A549 (cell line): ENCODE measurements around the gene TSSK3. TPM values are rescaled to one million over a fixed set of nuclear protein-coding genes. Genes with fewer than 3 reads are reported as not detected.

Experiments used
- ATAC-seq, 2 experiments: fragments of 200-7000 bp in 1 of 2; fragments of >200 bp in 1 of 2; cut with Nextera tagmentation in 1 of 2; cut with Tn5 transposase in 1 of 2; 3 replicates each; pipeline versions ENCODE4 v1.8.0 to v1.9.1; 2018 to 2020; ENCODE audit warnings: mild to moderate bottlenecking in 1 of 2, moderate library complexity in 1 of 2
- CTCF ChIA-PET: fragments of 300-600 bp; sonication (Branson Sonifier 250); formaldehyde crosslinking; extraction: SDS; loops from one replicate; lab custom pipeline; 2021; ENCODE audit warnings: antibody characterized with exemption, inconsistent platforms; lab: Yijun Ruan, JAX
- POLR2A ChIA-PET: fragments of 350-600 bp; formaldehyde crosslinking; extraction: SDS; loops from one replicate; lab custom pipeline; 2021; ENCODE audit warnings: antibody characterized with exemption, inconsistent platforms; lab: Yijun Ruan, JAX
- DNase-seq, 2 experiments: peaks; one replicate each; pipeline versions ENCODE4 v3.0.0 to v3.0.0-alpha.2; 2011 to 2016; ENCODE audit warnings: low read depth in 1 of 2, low spot score in 1 of 2
- FAIRE-seq: peaks from 2 replicates; lab custom pipeline; 2011; peaks lifted over from hg19 to GRCh38; lab: Jason Lieb, UNC
- H3K27ac ChIP-seq, 2 experiments: fragments of >200 bp; sonication (Bioruptor Twin); formaldehyde crosslinking; 3 replicates each; pipeline ENCODE4 v1.5.1; 2016 to 2017
- H3K4me1 ChIP-seq: fragments of >200 bp; sonication (Bioruptor Twin); formaldehyde crosslinking; 3 replicates; pipeline ENCODE4 v1.6.1; 2016
- H3K4me2 ChIP-seq: fragments of >200 bp; sonication (Bioruptor Twin); formaldehyde crosslinking; 3 replicates; pipeline ENCODE4 v1.6.1; 2016
- H3K4me3 ChIP-seq: fragments of >200 bp; sonication (Bioruptor Twin); formaldehyde crosslinking; 3 replicates; pipeline ENCODE4 v1.5.1; 2016
- H3K9me3 ChIP-seq: fragments of >200 bp; sonication (Bioruptor Twin); formaldehyde crosslinking; 3 replicates; pipeline ENCODE4 v1.6.1; 2016
- BCL3 ChIP-seq: fragments of >200 bp; sonication (Bioruptor Twin); formaldehyde crosslinking; IDR thresholded peaks from 3 replicates; pipeline ENCODE4 v1.6.1; 2016
- BHLHE40 ChIP-seq: IDR thresholded peaks from 2 replicates; pipeline ENCODE4 v1.6.1; 2012; ENCODE audit warnings: low read depth, low read length, inconsistent platforms
- CHD2 ChIP-seq: fragments of 150-350 bp; IDR thresholded peaks from 2 replicates; pipeline ENCODE4 v1.6.1; 2014; ENCODE audit warnings: low read length; ENCODE audit not compliant: partially characterized antibody
- ESRRA ChIP-seq: fragments of 150-350 bp; IDR thresholded peaks from 2 replicates; pipeline ENCODE4 v1.6.1; 2014; ENCODE audit warnings: mild to moderate bottlenecking, low read length, borderline replicate concordance
- FOSB ChIP-seq: fragments of 250-450 bp; sonication (Bioruptor Pico); IDR thresholded peaks from 2 replicates; pipeline ENCODE4 v1.5.0; 2020; ENCODE audit warnings: mild to moderate bottlenecking, moderate library complexity
- FOSL2 ChIP-seq, 2 experiments: fragments of 450-650 bp in 1 of 2; fragments of >200 bp in 1 of 2; sonication (Bioruptor Twin) in 1 of 2; formaldehyde crosslinking; IDR thresholded peaks; 2 replicates each; pipeline versions ENCODE4 v1.5.0 to v1.6.1; 2016 to 2020; ENCODE audit warnings: mild to moderate bottlenecking in 1 of 2, moderate library complexity in 1 of 2
- HMGXB4 ChIP-seq: fragments of 250-450 bp; sonication (Bioruptor Pico); IDR thresholded peaks from 2 replicates; pipeline ENCODE4 v1.5.0; 2021; ENCODE audit warnings: mild to moderate bottlenecking, moderate library complexity, borderline replicate concordance
- HOXA7 ChIP-seq: fragments of 250-450 bp; sonication (Bioruptor Pico); IDR thresholded peaks from 2 replicates; pipeline ENCODE4 v1.5.0; 2020; ENCODE audit warnings: mild to moderate bottlenecking, moderate library complexity
- HOXB13 ChIP-seq: fragments of 250-450 bp; sonication (Bioruptor Pico); IDR thresholded peaks from 2 replicates; pipeline ENCODE4 v1.5.0; 2020; ENCODE audit warnings: low read depth, mild to moderate bottlenecking, moderate library complexity
- POLR2A ChIP-seq: IDR thresholded peaks from 2 replicates; pipeline ENCODE4 v1.6.1; 2012; ENCODE audit warnings: mild to moderate bottlenecking, low read length
- RARB ChIP-seq: fragments of 250-450 bp; sonication (Bioruptor Pico); IDR thresholded peaks from 2 replicates; pipeline ENCODE4 v1.8.0; 2021; ENCODE audit warnings: mild to moderate bottlenecking, moderate library complexity
- TFCP2L1 ChIP-seq: fragments of 250-450 bp; sonication (Bioruptor Pico); IDR thresholded peaks from 2 replicates; pipeline ENCODE4 v1.5.0; 2021; ENCODE audit warnings: mild to moderate bottlenecking
- ZC3H11A ChIP-seq: fragments of 450-650 bp; IDR thresholded peaks from 2 replicates; pipeline ENCODE4 v1.6.1; 2014; ENCODE audit warnings: antibody characterized with exemption, mild to moderate bottlenecking
- WGBS: methylation state at CpG from one replicate; pipeline ENCODE4 v1.1.6; 2017; ENCODE audit errors: missing lambda C conversion rate; 5-methylcytosine and 5-hydroxymethylcytosine counted together
- polyA plus RNA-seq, 4 experiments: library from polyadenylated mRNA; depleted of rRNA in 3 of 4; stranded (reverse); fragments of >200 nt; fragmentation: RNase III in 1 of 4; extraction: RNeasy Plus Mini Kit Qiagen cat#74134 plus additional on column Dnase treatment in 1 of 4; gene quantifications; 2 replicates in 3 of 4; 3 replicates in 1 of 4; pipeline ENCODE4 v1.2.3, GENCODE V29; 2011 to 2017
- TF ChIP-seq, protein P1 (sequence below): IDR thresholded peaks from 2 replicates; pipeline ENCODE4 v1.6.1; 2012
- TF ChIP-seq, protein P2 (sequence below): fragments of 250-450 bp; sonication (Bioruptor Pico); IDR thresholded peaks from 2 replicates; pipeline ENCODE4 v1.5.0; 2020; ENCODE audit warnings: low read depth, mild to moderate bottlenecking, moderate library complexity
- TF ChIP-seq, protein P3 (sequence below): fragments of 200-600 bp; sonication (generic); IDR thresholded peaks from 2 replicates; pipeline ENCODE4 v1.6.1; 2016; ENCODE audit warnings: antibody characterized with exemption, mild to moderate bottlenecking, moderate library complexity

The TSSK3 gene
- polyA plus RNA-seq, 2 of the 4 experiments (the other 2 are of a cell fraction) = 0.31 to 0.37 TPM

- CTCF ChIA-PET = interaction anchor here (0.6 to 1.6 kb wide), 2 partner anchors 13 to 18 kb away, joined by 4 read pairs; no protein-coding TSS in a partner anchor
- no peaks in the 10 kb centered on the region for H3K9me3 ChIP-seq
- 85% methylated on average over 8 of the region's 12 CpGs for WGBS
- ATAC-seq (no peak), DNase-seq (no peak), FAIRE-seq (no peak)
- no peaks in the 10 kb centered on the region for H3K4me1 ChIP-seq
- H3K4me2 ChIP-seq = no peak overlapping the region
- TF ChIP-seq, protein P1, sequence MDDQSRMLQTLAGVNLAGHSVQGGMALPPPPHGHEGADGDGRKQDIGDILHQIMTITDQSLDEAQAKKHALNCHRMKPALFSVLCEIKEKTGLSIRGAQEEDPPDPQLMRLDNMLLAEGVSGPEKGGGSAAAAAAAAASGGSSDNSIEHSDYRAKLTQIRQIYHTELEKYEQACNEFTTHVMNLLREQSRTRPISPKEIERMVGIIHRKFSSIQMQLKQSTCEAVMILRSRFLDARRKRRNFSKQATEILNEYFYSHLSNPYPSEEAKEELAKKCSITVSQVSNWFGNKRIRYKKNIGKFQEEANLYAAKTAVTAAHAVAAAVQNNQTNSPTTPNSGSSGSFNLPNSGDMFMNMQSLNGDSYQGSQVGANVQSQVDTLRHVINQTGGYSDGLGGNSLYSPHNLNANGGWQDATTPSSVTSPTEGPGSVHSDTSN = no peak
- TF ChIP-seq CHD2 = no peak
- TF ChIP-seq POLR2A = no peak
- TF ChIP-seq ESRRA = no peak
- TF ChIP-seq BHLHE40 = no peak
- POLR2A ChIA-PET = no interaction called here
- no peak overlapping the region for H3K27ac ChIP-seq
- no peak overlapping the region for H3K4me3 ChIP-seq
Observed at GRCh38 chr1:32363713-32364112, 1.4 kb downstream of the TSSK3 start.

- WGBS = 87% methylated on average over 5 of the region's 5 CpGs
- ChIA-PET CTCF (interaction anchor here (1.1 to 1.8 kb wide), 2 partner anchors 13 to 149 kb away, joined by 3 to 5 read pairs; no protein-coding TSS in a partner anchor), POLR2A (no interaction called here)
Observed at GRCh38 chr1:32364836-32365235, 2.5 kb downstream of the TSSK3 start.

More at GRCh38 chr1:32364836-32365235, 2.5 kb downstream of the TSSK3 start:
- FAIRE-seq (no peak), DNase-seq (no peak), ATAC-seq (no peak)
- Histone ChIP-seq H3K27ac (no peak overlapping the region), H3K4me3 (no peak overlapping the region), H3K9me3 (no peaks in the 10 kb centered on the region), H3K4me2 (no peak overlapping the region), H3K4me1 (no peaks in the 10 kb centered on the region)
- TF ChIP-seq FOSL2 (IDR thresholded peaks at IDR 0.05) = no peak
- no peak for TF ChIP-seq FOSL2 (CRISPR knock-in tag; IDR thresholded peaks at IDR 0.05)
- TF ChIP-seq HOXA7 (CRISPR knock-in tag) = no peak
- no peak for TF ChIP-seq TFCP2L1
- TF ChIP-seq, protein P2, sequence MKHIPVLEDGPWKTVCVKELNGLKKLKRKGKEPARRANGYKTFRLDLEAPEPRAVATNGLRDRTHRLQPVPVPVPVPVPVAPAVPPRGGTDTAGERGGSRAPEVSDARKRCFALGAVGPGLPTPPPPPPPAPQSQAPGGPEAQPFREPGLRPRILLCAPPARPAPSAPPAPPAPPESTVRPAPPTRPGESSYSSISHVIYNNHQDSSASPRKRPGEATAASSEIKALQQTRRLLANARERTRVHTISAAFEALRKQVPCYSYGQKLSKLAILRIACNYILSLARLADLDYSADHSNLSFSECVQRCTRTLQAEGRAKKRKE = no peak
- no peak for TF ChIP-seq BCL3
- TF ChIP-seq RARB (CRISPR knock-in tag) = no peak
- TF ChIP-seq, protein P3, sequence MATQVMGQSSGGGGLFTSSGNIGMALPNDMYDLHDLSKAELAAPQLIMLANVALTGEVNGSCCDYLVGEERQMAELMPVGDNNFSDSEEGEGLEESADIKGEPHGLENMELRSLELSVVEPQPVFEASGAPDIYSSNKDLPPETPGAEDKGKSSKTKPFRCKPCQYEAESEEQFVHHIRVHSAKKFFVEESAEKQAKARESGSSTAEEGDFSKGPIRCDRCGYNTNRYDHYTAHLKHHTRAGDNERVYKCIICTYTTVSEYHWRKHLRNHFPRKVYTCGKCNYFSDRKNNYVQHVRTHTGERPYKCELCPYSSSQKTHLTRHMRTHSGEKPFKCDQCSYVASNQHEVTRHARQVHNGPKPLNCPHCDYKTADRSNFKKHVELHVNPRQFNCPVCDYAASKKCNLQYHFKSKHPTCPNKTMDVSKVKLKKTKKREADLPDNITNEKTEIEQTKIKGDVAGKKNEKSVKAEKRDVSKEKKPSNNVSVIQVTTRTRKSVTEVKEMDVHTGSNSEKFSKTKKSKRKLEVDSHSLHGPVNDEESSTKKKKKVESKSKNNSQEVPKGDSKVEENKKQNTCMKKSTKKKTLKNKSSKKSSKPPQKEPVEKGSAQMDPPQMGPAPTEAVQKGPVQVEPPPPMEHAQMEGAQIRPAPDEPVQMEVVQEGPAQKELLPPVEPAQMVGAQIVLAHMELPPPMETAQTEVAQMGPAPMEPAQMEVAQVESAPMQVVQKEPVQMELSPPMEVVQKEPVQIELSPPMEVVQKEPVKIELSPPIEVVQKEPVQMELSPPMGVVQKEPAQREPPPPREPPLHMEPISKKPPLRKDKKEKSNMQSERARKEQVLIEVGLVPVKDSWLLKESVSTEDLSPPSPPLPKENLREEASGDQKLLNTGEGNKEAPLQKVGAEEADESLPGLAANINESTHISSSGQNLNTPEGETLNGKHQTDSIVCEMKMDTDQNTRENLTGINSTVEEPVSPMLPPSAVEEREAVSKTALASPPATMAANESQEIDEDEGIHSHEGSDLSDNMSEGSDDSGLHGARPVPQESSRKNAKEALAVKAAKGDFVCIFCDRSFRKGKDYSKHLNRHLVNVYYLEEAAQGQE = no peak
- TF ChIP-seq HMGXB4 (CRISPR knock-in tag) = no peak
- no peak for TF ChIP-seq FOSB (CRISPR knock-in tag)
- TF ChIP-seq HOXB13 (CRISPR knock-in tag) = no peak
- TF ChIP-seq POLR2A = no peak
- no peak for TF ChIP-seq ZC3H11A
